GM19023 (cell line): ENCODE results near the gene B4GALT5.

ENCODE experiments used
- ATAC-seq: cut with Tn5 transposase; IDR thresholded peaks from one replicate; pipeline ENCODE4 v1.9.1; 2021; ENCODE audit warnings: mild to moderate bottlenecking, moderate library complexity; ENCODE audit not compliant: unreplicated experiment

B4GALT5 gene

DNA sequence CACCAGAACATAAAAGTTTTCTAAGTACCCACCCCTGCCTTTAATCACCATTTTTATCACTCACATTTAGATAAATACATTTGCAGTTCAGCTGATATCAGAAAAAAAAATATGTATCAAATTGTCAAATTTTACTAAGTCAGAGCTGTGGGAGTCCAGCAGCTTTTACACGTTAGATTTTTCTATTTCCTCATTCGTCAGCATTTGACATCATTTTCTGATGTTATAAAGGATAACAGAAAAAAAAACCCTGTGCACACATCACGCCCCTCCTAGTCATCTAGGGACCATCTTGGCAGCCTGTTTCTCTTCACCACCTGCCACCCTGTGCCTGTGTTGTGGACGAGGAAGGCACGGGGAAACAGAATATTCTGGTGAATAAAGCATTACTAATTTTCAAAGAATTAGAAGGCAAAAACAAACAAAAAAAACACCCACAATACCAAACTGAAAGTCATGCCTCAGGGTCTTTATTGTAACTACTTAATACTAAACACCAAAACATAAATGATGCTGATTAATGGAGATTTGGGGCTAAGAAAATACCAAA, 12.4 kb downstream of the B4GALT5 start:
- no peak for ATAC-seq

DNA sequence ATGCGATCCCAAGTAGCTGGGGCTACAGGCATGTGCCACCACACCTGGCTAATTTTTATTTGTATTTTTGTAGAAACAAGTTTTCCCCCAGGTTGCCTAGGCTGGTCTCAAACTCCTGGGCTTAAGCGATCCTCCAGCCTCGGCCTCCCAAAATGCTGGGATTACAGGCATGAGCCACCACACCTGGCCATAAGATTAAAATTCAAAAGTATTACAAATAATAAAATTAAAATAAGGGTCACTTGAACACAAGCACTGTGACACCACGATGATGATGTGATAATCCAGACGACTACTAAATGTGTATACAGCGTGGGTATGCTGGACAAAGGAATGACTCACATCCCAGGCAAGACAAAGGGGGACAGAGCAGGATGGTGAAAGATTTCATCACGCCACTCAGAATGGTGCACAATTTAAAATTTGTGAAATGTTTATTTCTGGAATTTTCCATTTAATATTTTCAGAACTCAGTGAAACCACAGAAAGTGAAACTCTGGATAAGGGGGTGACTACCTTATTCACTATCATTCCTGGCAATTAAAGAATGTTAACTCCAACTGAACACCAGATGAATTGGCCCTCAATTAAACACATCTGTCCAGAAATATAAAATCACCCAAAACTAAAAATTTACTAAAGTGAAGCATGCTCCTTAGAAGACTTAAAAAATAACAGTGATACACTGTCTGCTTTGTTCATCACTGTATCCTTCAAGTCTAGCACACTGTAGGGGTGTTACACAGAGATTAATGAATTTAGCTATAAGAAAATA, 13.1 kb downstream of the B4GALT5 start:
- ATAC-seq = no peak

DNA sequence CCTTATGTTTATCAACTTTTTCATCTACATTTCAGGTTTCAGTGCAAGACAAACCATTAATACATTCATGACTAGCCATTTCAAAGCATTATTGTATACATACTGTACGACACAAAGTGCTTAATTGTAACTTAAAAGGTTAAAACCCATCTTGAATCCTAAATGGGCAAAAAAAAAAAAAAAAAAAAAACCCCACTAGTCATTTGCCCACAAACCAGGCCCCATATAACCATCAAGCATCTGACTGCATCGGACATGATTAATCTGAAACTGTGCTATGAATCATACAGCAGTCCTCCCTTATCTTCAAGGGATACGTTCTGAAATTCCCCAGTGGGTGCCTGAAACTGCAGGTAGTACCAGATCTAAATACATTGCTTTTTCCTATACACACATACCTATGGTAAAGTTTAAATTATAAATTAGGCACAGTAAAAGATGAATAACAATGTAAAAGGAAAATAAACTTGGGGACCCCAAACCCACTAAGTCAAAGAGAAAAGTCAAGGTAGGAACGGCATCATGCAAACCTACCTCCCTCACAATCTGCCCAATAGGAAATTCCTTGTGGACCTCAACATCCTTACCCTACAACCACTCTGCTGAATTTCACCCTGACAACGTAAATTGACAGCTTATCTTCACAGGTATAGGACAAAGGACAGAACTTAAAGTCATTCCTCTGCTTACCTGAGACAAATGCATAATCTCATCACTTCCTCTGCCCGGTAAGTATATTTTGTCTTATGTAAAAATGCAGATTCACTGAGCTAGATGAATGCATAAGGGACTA, 14.3 kb downstream of the B4GALT5 start:
- no peak for ATAC-seq

DNA sequence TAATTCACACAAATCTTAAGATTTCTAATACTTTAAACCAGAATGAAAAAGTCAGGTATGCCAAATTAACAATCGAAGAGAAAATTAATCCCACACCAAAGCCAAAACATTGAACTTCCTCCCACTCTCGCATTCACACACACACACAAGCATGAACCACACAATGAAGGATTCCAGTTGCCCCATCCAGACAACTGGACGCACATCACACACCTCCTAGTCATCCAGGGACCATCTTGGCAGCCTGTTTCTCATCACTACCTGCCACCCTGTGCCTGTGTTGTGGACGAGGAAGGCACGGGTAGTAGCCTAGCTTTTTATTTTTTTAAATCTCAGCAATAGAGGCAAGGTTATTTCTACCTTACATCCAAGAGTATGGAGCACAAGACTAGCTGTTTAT, 15.2 kb downstream of the B4GALT5 start:
- no peak for ATAC-seq

DNA sequence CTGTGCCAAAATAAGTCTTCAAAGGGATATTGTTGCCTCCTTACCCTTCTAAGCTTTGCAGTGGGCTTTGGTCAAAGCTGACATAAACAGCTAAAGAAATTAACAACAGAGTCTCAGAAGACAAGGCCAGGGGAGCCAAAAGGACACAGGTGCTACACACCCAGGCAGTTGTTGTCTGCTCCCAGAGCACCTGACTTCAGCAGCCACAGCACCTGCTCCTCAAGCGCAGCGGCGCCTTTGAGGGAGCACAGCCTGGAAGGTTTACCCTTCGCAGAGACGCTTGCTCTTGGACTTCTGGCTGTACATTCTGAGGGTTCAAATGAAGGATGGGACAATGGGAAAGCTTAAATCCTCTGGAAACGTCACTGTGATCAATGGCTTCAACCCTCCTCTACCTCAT, 16.6 kb downstream of the B4GALT5 start:
- ATAC-seq = no peak

DNA sequence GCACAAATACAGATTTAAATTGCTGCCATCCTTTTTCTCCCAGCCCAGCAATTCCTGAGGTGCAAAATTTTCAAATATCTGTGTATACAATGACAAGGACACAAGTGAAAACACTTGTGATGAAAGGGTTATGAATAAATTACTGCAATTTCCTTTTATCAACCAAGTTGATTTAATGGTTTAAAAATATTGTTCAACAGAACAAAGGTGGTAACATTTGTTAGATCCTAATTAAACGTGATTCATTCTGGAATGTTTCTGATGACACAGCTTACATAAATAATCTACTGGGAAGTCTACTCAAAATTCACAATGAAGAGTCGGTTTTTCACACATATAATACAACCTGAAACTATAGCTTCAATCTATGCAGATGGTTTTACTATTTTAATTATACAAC, 17.1 kb downstream of the B4GALT5 start:
- no peak for ATAC-seq

DNA sequence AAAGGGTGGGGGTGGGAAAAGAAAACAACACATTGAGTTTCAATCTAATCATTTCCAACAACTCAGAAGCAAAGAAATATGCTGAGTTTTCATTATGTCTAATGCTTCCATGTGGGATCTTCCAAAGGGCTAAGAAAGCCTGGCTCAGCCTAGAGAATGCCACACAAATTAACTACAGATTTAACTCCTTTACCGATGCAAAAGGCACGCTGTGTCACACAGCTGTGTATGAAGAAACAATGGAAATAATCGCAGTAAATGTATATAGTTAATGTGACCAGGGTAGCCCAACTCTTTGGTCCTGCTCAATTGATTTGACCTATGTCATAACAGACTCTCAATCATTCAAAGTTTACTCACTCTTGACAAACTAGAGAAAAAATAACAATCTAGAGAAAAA, 17.8 kb downstream of the B4GALT5 start:
- no peak for ATAC-seq

DNA sequence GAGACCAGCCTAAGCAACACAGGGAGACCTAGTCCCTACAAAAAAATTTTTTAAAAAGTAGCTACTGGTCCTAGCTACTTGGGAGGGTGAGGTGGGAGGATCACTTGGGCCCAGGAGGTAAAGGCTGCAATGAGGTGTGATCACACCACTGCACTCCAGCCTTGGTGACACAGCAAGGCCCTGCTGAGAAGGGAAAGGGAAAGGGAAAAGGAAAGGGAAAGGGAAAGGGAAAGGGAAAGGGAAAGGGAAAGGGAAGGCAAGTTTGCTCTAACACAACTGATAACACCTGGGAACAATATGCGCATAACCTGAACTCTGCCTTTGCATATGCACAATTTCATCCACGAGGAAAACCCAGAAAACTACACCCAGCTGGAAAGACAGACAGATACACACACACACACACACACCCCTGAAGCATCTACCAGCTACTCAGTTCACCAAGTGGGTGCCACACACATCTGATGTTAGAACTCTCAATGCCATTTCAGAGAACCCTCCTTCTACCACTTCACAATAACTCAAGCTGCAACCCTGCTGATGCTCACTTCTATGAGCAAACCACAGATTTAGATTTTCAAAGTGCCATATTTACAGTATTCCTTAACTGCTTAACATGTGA, 19.1 kb downstream of the B4GALT5 start:
- no peak for ATAC-seq

DNA sequence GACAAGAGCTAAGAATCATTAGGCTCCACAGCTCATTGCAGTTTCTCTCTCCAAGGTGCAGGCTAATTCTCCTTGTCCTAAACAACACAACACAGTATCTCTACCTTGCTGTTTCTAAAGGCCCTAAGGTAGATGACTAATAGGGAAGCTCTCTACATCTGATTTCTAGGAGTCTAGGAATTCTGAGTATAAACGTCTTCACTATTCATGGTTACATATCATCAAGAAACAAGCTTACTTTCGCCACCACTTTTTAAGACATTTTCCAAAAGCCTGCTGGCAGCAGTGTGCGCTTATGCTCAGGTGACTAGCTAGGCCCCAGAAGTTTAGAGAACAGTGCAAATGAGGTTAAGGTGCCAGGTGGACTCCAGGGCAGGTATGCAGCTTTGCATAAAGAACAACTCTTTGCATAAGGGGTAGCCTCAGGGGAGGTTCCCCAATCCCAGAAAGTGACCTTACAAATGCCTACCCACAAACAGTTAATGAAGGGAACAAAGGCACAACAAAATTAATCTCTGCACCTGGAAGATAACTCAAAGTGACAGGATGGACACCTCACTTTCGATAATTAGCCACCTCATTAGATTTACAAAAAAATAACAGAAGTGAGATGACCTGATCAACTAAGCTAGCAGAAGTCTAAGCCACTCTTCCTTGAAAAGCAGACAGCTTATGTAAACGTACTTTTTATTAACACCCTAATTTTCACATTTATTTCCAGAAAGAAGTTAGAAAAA, 20.1 kb downstream of the B4GALT5 start:
- ATAC-seq = no peak

DNA sequence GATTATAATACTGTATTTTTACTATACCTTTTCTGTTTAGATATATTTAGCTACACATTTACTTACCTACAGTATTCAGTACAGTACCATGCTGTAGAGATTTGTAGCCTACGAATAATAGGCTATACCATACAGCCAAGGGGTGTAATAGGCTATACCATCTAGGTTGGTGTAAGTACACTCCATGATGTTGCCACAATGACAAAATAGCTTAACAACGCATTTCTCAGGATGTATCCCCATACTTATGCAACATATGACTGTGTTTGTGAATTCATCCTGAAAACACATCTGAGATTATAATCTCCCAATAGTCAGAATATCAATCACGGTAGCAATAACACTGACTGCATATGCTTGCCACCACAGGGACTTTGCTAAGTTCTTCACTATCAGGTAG, 20.7 kb downstream of the B4GALT5 start:
- no peak for ATAC-seq

DNA sequence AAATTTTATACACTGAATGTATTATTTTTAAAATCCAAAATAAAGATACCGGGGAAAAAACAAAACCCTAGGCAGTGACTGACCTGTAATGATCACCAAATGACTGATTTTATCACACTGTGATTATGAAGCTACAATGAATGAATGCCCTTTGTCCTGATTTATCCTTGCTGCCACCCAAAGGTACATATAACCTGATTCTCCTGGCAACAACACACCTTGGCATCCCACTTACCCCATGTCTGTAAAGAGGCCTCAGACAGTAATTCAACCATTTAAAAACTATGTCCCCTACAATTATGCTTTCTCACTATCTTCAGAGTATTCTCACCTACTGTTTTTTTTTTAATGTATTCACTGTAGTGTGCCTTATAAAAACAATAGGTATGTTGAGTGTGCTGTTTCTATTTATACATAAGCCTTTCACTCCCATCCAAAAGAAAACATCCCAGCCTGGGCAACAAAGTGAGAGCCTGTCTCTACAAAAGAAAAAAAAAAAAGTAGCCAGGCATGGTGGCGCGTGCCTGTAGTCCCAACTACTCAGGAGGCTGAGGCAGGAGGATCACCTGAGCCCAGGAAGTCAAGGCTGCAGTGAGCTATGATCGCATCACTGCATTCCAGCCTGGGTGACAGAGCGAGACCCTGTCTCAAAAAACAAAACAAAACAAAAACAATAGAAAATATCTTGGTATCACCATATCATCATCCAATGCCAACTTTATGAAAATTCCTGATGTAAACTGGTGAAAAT, 21.7 kb downstream of the B4GALT5 start:
- ATAC-seq = no peak

DNA sequence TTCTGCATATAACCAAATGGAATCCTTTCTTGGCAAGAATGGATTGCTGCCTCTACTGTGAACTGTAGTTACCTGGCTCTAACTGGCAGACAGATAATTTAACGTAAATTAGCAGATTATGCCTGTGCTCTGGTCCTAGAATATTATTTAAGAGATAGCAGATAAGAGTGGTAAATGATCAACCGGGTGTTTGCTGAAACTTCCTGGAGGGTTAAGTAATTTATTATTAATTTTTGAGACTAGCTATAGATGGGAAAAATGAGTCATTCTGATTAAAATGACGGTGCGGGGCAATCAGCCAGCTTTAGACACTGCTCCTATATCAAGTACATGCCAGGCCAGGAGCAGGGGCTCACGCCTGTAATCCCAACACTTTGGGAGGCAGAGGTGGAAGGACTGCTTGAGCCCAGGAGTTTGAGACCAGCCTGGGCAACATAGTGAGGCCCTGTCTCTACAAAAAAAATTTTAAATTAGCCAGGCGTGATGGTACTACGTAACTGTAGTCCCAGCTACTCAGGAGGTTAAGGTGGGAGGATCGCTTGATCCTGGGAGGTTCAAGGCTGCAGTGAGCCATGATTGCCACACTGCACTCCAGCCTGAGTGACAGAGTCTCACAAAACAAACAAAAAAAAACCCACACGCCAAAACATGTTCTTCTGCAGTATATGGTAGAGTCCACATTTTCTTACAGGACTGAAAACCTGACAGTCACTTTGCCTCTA, 22.6 kb downstream of the B4GALT5 start:
- no peak for ATAC-seq

DNA sequence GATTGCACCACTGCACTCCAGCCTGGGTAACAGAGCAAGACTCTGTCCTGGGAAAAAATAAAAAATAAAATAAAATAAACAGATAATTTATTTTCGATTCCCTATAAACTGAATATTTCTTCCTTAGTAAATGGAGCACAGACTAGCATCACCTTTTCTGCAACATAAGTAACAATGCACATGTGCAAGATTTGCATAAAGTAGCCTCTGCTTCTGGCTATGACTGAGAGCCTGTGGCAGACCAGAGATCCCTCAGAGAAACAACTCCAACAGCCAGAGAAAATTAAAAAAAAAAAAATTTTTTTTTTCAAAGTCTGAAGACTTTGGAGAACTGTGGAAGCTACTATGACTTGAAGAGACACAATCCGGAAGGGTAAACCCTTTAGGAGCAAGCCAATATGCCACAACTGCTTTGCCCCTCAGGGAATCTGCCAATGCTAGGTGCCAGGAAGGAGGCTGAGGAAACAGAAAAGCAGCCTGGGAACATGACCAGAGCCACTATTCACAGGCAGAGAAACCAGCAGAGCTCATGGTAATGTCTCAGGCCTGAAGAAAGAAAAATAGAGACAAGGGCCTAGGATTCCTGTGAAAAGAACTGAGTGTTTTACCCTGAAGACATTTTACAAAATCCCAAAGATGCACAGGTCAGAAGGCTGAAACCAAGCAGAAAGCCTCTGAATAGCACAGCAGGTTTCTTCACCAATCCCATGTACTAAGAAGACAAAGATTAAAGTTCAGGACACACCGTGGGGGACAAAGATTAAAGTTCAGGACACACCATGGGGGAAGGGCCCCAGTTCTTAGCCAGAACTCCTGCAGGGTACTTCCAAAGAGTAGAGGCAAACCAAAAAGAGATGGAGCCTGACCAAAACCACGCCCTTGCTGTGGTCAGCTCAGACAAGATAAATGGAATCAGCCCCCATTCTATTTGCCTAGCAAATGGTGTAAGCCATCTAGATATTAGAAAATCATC, 25.8 kb downstream of the B4GALT5 start:
- no peak for ATAC-seq

DNA sequence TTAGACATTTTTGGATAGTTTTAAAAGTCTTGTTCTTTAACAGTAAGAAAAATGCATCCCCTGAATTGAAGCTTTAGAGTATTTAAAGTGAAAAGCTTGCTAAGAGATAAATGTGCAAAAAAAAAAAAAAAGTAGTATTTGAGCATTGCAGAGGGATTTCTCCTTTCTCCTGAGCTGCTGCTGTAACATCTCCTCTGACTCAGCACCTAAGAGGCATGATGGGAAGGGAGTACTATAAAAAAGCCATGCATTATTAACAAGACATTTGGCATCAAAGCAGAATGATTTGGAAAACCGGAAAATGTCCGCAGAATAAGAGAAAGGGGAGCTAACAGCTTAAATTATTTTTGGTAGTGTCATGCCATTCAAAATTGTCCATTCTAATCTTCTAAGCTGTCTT, 27.9 kb downstream of the B4GALT5 start:
- no peak for ATAC-seq

DNA sequence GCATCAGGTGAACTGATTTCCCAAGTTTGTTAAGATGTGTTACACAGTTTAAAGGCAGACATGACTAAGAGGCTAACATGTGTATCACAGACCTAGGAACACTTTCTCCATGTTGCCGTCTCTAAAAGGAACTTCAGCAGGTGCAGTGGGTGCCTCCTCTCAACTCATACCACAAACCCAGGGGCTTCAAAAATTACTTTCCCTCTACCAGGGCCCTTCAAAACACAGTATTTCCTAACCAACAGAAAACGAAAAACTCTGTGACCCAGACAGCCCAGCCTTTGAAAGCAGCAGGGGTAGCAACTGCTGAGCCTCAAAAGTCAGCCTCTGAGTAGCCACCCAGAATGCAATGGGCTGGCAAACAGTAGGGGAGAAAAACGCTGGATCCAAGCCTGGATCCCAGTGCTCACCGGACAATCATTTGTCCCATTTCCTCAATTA, 28.5 kb downstream of the B4GALT5 start:
- ATAC-seq = no peak

DNA sequence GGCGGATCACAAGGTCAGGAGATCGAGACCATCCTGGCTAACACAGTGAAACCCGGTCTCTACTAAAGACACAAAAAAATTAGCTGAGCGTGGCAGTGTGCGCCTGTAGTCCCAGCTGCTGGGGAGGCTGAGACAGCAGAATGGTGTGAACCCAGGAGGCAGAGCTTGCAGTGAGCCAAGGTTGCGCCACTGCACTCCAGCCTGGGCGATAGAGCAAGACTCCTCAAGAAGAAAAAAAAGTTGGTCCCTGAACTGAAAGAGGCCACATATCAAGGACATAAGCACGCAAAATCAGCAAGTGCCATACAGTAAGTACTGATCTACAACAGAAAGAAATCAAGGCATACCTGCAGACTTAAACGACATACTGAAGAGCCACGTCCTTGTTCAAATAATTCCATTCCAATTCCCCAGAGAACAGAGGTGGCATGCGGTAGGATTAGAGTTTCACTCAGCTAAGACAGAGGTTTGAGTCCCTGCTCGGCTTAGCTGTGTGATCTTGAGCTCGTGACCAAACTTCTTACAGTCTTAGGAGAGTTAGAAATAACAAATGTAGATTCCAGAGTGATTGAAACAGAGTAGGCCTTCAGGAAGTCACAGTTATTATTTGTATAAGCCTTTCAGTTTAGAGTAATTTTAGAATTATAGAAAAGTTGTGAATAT, 29.2 kb downstream of the B4GALT5 start:
- no peak for ATAC-seq

DNA sequence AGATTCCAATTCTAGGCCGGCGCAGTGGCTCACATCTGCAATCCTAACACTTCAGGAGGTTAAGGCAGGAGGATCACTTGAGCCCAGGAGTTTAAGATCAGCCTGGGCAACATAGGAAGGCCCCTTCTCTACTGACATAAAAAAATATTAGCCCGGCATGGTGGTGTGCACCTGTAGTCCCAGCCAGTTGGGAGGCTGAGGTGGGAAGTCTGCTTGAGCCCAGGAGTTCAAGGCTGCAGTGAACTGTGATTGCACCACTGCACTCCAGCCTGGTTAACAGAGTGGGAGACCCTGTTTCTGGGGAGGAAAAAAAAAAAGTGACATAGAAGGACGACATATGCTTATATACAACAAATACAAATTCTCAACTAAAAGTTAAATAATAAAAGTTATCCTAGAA, 30.9 kb downstream of the B4GALT5 start:
- no peak for ATAC-seq

DNA sequence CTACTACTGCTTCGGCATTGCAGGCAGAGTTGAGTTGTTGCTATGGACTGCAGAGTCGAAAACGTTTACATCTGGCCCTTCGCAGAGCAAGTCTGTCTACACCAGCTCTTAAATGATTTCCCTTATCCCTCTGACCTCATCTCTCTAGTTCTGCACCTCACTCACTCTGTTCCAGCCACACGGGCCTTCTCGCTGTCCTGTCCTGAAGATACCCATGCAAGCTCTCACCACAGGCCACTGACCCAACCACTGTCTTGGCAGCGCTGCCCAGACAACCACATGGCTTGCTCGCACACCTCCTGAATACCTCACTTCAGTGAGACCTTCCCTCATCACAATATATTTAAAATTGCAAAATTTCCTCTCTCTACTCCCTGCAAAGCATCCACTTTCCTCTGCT, 31.4 kb downstream of the B4GALT5 start:
- no peak for ATAC-seq
